ENCODE data around the gene NUMB. TPM values are rescaled to one million over a fixed set of nuclear protein-coding genes. Genes with fewer than 3 reads are reported as not detected.
"Not testable (repeated sequence)": the region's sequence is repeated elsewhere in the genome, so short reads cannot be mapped to it uniquely, and the experiment has no call there.

The NUMB gene
- total RNA-seq, 1 donor from 2014 or later, result 119 TPM

DNA sequence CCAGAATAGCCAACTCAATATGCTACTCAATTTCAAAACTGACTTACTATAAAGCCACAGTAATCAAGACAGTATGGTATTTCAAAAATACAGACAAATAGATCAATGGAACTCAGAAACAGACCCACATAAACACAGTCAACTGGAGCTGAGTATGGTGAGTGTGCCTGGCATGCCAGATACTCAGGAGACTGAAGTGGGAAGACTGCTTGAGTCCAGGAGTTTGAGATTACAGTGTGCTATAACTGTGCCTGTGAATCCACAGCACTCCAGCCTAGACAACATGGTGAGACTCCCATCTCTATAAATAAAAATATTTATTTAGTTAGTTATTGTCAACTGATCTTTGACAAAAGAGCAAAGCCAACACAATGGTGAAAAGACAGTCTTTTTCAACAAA is 81.8 kb downstream of the NUMB start:
- ATAC-seq (no peak), DNase-seq (ENCODE audit: low spot score) (no peak)
- intact Hi-C loops (cut with DNase I), result no loop called here

DNA sequence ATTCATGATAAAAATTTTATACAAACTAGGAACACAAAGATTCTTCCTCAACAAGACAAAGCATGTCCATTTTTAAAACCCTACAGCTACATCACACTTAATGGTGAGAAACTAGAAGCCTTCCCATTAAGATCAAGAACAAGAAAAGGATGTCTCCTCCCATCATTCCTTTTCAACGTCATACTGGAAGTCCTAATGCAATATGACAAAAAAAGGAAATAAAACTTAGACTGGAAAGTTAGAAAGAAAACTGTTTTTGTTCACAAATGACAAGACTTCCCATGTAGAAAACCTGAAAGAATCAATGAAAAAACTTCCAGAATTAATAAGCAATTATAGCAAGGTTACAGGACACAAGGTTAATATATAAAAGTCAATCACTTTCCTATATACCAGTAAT is 82.5 kb downstream of the NUMB start:
- DNase-seq (ENCODE audit: low spot score), result no peak
- no peak for ATAC-seq
- intact Hi-C loops (cut with DNase I), result no loop called here

DNA sequence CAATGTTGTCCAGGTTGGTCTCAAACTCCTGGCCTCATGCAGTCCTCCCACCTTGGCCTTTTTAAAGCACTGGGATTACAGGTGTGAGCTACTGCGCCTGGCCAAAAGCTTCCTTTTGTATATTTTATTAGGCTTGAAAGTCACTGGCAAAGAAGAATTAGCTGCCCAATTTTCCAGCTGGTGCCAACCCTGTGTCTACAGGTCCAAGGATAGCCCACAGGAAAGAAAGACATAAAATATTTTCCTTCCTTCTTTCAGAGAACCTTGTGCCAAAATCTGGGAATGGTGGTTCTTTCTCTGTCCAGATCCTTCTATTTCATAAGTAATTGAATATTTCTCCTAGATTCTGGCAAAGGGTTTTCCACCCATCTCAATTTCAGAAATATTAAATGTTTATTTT is 84.1 kb downstream of the NUMB start:
- DNase-seq (ENCODE audit: low spot score), result no peak
- no peak for ATAC-seq
- intact Hi-C loops (cut with DNase I), result no loop called here

DNA sequence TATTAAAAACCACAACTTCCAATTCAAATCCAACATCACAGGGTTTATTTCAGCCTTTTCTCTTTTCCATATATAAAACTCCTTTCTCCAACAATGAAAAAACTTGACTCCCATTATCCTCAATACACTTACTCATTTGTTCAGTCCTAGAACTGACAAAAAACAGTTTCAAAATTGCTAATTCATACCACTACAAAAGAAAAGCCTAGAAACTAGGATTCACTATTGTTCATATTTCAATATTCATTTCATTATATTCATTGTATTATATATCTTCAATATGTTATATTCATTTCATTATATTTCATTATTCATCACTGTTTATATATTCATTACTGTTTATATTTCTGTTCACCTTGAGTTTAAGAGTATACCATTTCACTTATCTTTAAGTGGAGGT is 85.8 kb downstream of the NUMB start:
- intact Hi-C loops (cut with DNase I), result no loop called here
- ATAC-seq (no peak), DNase-seq (ENCODE audit: low spot score) (no peak)

DNA sequence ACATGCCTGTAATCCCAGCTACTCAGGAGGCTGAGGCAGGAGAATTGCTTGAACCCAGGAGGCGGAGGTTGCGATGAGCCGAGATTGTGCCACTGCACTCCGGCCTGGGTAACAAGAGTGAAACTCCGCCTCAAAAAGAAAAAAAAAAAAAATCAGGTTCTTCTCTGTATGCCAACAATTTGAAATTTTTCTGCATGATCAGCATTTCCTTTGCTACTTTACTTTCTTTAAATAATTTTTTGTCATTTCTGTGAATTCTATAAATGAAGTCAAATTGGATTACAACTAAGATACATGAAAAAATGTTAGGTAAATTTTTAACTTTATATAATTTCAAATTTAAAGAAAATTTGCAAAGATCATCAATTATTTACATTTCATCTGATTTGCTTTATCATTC is 87.8 kb downstream of the NUMB start:
- ATAC-seq (no peak), DNase-seq (ENCODE audit: low spot score) (no peak)
- intact Hi-C loops (cut with DNase I), result no loop called here

- DNase-seq (ENCODE audit: low spot score) (no peak), ATAC-seq (no peak)
- intact Hi-C loops (cut with DNase I), result no loop called here
Observed at GRCh38 chr14:73369428-73369827, 88.9 kb downstream of the NUMB start.

- no peak for ATAC-seq
- no peak for DNase-seq (ENCODE audit: low spot score)
- intact Hi-C loops (cut with DNase I), result no loop called here
Observed at GRCh38 chr14:73368616-73369015, 89.7 kb downstream of the NUMB start.

GRCh38 chr14:73365727-73366126 is 92.6 kb downstream of the NUMB start:
- no peak for DNase-seq (ENCODE audit: low spot score)
- ATAC-seq, result no peak
- intact Hi-C loops (cut with DNase I), result no loop called here

- intact Hi-C loops (cut with DNase I), result no loop called here
- ATAC-seq (no peak), DNase-seq (ENCODE audit: low spot score) (no peak)
Observed at GRCh38 chr14:73364559-73364958, 93.8 kb downstream of the NUMB start.

DNA sequence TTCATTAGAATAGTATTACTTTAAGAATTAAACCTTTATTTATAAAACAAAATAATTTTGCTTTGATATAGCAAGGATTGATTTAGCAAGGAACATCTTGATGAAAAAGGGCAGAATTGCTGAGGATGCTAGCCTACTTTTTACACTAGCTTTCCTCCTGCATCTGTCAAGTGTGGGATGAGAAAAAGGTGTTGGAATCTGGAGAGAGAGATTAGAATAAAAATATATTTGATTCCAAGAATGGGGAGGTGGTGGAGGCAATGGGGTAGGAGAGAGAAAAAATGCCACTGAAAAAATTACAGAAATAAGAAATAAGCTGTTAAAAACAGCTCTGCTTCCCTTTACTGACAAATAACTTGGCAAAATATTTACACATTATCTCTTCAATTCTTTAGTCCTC is 98.9 kb downstream of the NUMB start:
- DNase-seq (ENCODE audit: low spot score), result no peak
- no peak for ATAC-seq
- intact Hi-C loops (cut with DNase I), result no loop called here

GRCh38 chr14:73358187-73358586 is 100.2 kb downstream of the NUMB start:
- intact Hi-C loops (cut with DNase I), result no loop called here
- no peak for ATAC-seq
- no peak for DNase-seq (ENCODE audit: low spot score)

GRCh38 chr14:73349091-73349490 is 109.3 kb downstream of the NUMB start:
- ATAC-seq; DNase-seq (ENCODE audit: low spot score); intact Hi-C loops (cut with DNase I): not testable (repeated sequence)

- intact Hi-C loops (cut with DNase I), result no loop called here
- ATAC-seq (no peak), DNase-seq (ENCODE audit: low spot score) (no peak)
Observed at GRCh38 chr14:73344319-73344718, 114.0 kb downstream of the NUMB start.

GRCh38 chr14:73342670-73343069 is 115.7 kb downstream of the NUMB start:
- DNase-seq (ENCODE audit: low spot score) (no peak), ATAC-seq (no peak)
- intact Hi-C loops (cut with DNase I), result no loop called here

- no peak for ATAC-seq
- intact Hi-C loops (cut with DNase I), result no loop called here
Observed at GRCh38 chr14:73339846-73340595, 118.3 kb downstream of the NUMB start.

GRCh38 chr14:73339206-73339605 is 119.1 kb downstream of the NUMB start:
- DNase-seq (ENCODE audit: low spot score), result no peak
- ATAC-seq, result no peak
- intact Hi-C loops (cut with DNase I), result no loop called here

More at GRCh38 chr14:73339846-73340595, 118.3 kb downstream of the NUMB start:
- no peak for DNase-seq (ENCODE audit: low spot score)

DNA sequence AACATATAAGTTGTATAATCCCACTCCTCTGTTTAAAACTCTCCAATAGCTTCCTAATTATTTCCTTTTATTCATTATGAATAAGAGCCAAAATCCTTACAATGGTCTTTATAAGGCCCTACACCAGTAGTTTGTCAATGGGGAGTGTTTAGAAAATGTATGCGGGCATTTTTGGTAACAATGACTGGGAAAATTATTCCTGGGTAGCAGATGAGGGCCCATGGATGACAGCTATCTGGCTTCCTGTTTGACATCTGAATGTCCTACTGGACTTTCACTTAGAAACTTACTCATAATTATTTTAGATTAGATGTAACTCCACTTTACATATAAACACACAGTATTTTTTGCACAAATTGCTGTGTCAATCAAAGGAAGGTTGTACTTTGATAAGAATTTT is 119.8 kb downstream of the NUMB start:
- DNase-seq (ENCODE audit: low spot score) (no peak), ATAC-seq (no peak)
- intact Hi-C loops (cut with DNase I), result no loop called here

DNA sequence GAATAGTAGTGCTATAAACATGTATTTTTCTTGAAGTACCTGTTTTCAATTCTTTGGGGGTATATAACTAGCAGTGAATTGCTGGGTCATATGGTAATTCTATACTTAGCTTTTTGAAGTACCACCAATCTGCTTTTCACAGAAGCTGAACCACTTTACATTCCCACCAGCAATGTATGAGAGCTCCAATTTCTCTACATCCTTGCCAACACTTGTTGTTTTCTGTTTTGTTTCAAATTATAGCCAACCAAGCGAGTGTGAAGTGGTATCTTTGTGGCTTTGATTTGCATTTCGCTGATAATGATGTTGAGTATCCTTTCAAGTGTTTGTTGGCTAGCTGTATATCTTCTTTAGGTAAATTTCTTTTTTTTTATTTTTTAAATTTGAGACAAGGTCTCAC is 125.3 kb downstream of the NUMB start:
- no peak for ATAC-seq
- DNase-seq (ENCODE audit: low spot score), result no peak
- intact Hi-C loops (cut with DNase I), result no loop called here

GRCh38 chr14:73325630-73326299 is 132.6 kb downstream of the NUMB start:
- DNase-seq (ENCODE audit: low spot score), result no peak
- no peak for ATAC-seq
- intact Hi-C loops (cut with DNase I), result no loop called here

DNA sequence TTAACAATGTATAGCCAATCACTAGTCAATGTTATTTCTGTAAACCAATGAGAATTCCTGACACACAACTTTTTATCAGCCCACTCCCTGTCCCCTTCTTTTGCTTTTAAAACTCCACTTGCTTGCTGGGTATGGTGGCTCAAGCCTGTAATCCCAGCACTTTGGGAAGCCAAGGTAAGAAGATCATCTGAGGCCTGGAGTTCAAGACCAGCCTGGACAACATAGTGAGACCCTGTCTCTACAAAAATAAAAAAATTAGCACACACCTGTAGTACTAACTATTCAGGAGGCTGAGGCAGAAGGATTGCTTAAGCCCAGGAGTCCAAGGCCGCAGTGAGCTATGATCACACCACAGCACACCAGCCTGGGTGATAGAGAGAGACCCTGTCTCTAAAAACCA is 133.3 kb downstream of the NUMB start:
- intact Hi-C loops (cut with DNase I), result no loop called here
- ATAC-seq, result no peak
- no peak for DNase-seq (ENCODE audit: low spot score)

GRCh38 chr14:73324533-73324932 is 133.8 kb downstream of the NUMB start:
- intact Hi-C loops (cut with DNase I), result no loop called here
- DNase-seq (ENCODE audit: low spot score) (no peak), ATAC-seq (no peak)
